Measurements from ENCODE around the gene RPE65.
"Not testable (repeated sequence)": the region's sequence is repeated elsewhere in the genome, so short reads cannot be mapped to it uniquely, and the experiment has no call there.

Gene RPE65

DNA sequence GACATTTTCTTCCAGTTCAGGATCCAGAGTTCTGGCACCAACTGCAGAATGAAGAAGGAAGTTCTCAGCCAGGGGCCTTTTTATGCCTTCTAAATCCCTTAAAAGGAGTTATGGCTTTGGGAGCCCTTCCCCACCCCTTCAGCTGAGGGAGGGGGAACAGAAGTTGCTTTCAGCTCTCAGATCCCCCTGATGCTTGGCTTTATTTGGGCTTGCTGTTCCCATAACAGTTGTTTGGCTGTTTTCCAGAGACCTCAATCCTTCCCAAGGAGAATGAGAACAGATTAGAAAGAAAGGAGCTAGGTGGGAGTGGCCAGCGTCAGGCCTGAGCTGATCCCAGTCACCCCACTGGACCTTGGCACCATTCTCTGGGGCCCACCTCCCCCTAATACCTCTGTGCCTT lies at the start of gene RPE65:
TSS of gene RPE65 (minus strand) at position 54 of the 400 bp plus-strand sequence. CDS start at position 5, 49 bp downstream.
- no peak for DNase-seq

DNA sequence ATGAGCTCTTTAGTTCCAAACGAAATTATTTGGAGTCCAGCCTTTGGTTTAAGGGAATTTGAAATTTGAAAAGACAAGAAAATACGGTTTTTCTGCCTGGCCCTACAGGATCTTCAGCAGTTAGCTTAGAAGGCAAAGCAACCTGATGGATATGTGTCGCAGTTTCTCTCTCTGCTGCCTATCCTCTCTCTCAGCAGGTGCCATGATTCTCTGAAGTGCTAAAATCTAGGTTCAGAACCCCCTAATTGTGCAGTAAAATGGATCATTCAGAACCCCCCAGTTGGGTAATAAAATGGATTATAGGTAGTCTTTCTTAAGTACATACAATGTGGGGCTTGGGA lies 47.6 kb upstream of the RPE65 start:
- no peak for DNase-seq

DNA sequence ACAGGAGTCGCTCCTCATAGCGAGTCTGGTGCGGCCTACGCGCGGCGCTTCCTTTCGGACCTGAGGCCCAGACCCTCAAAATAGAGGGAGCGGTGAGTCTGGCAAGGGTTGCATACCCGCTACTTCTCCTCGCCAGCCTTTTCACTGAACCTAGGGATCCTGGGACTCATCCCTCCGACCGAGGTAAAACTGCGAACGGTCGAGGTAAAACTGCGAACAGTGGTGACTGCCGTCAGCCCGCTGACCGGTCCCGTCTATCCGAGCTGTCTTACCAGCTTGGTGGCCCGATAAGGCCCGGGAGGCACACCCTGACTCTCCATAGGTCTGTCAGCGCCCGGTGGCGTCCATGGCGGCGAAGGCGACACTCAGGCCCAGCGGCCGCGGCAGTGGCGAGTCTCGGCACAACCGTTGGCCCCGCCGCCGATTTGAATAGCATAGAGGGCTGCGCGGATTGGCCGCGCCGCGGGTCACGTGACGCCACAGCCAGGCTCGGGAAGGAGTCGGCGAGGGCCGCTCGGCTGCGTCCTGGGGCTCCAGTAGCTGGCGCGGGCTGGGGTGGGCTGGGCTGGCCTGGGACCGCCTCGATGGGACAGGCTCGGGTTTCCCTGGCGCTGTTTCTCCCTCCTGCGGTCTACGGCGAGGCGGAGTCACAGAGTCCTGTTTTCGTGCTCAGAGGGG lies 47.1 kb upstream of the RPE65 start, which contains the start of gene DEPDC1:
TSS of gene DEPDC1 (minus strand) at position 403 of the 678 bp plus-strand sequence. CDS start at position 320, 83 bp downstream.
- DNase-seq = peak; percentile 82

DNA sequence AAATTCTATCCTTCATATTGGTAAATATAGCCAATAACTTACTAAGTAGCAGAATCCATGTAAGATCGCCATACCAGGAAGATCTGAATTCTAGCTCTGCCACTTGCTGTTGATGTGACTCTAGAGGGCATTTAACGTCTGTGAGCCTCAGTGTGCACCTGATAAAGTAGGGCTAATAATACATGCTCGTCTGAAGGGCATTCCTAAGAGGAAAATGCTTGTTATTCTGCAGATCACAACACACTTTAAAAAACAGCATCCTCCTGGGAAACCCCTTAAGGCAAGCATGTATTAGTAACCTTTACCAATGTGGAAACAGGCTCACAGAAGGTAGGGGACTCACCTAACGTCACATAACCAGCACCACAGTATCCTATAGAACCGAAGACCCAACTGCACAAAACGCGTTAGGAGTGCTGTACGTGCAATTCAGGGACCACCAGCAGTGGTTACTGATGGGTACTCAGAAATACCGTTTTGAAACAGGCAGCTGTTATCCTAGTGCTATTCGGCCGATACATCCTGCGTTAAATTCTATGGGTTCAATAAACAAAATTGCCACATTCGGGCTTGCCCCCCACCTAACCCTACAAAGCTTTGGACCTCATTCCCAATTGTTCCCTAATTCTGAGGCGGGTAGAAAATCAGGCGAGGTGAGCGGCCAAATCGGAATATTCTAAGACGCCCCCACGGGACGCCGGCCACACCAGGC lies 46.4 kb upstream of the RPE65 start:
- DNase-seq = peak; percentile 8

DNA sequence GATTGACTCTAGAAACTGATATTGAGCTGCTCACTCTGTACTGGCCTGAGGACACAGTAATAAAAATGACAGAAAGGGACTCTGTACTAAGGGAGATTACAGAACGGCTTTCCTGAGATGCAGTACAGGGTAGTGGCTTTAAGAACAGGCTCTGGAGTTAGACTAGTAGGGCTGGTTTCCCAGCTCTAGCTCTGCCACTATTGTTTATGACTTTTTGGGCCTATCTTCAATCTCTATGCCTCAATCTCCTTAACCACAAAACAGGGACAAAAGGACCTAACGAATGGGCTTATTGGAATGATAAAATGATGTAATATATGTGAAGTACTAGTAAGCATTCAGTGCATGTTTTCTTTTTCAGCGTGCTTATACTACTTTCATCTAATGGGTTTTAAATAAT lies 45.8 kb upstream of the RPE65 start:
- no peak for DNase-seq

DNA sequence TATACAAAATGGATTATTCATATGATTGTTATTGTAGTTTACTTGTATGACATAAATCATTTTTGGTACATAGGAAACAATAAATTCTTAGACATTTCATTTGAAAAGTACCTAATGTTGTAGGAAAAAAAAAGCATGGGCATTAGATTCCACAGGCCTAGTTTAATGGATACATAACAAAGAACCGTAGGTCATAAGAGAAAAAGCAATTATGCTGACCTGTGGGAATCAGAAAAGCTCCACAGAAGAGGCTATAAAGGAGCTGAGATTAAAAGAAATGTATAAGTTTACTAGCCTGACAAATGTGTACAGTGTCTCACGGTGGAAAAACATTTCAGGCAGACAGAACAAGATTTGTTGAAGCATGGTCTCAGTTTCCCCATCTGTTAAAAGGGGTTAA lies 43.4 kb upstream of the RPE65 start:
- no peak for DNase-seq

DNA sequence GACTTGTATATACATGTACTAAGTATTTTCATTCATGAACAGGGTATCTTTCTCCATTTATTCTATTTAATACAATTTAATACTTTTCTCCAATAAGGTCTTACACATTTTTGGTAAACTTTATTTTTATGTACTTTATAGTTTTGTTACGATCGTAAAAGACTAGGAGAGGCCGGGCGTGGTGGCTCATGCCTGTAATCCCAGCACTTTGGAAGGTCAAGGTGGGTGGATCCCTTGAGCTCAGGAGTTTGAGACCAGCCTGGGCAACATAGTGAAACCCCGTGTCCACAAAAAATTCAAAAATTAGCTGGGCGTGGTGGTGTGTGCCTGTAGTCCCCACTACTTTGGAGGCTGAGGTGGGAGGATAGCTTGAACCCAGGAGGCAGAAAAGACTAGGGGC lies 42.5 kb upstream of the RPE65 start:
- not testable (repeated sequence) for DNase-seq

DNA sequence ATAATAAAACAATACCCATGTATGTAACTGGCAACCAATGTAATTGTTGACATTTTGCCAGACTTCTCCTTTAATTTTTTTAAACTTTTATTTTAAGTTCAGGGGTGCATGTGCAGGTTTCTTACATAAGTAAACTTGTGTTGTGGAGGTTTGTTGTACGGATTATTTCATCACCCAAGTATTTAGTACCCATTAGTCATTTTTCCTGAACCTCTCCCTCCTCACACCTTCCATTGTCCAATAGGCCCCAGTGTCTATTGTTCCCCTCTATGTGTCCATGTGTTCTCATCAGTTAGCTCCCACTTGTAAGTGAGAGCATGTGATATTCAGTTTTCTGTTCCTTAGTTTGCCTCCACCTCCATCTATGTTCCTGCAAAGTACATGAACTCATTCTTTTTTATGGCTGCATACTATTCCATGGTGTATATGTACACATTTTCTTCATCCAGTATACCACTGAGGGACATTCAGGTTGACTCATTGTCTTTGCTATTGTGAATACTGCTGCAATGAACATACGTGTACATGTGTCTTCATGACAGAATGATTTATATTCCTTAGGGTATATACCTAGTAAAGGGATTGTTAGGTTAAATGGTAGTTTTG lies 40.4 kb upstream of the RPE65 start:
- no peak for DNase-seq

DNA sequence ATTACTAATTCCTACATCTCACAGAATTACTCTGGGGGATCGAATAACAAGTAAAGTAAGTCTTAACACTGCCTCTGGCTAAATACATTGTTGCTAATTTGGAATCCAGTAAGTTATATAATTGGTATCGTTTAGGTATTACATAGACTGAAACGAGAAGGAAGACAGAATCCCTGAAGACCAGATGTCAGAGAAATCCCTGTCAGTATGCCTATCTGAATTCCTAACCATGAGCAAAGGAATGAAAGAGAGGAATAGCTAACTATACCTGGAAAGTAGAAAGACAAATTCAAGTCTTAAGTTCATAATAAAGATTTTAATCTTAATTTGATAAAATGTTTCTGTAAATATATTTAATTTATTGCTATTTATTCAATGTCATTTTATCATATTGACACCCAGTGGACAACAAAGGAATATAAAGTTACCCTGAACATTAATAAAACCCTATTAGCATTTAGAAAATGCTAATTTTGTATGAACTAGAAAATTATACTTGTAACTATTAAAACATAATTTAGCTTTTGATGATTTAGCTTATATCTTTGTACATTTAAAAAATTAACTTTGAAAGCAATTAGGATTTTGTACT lies 35.8 kb upstream of the RPE65 start:
- DNase-seq = no peak

DNA sequence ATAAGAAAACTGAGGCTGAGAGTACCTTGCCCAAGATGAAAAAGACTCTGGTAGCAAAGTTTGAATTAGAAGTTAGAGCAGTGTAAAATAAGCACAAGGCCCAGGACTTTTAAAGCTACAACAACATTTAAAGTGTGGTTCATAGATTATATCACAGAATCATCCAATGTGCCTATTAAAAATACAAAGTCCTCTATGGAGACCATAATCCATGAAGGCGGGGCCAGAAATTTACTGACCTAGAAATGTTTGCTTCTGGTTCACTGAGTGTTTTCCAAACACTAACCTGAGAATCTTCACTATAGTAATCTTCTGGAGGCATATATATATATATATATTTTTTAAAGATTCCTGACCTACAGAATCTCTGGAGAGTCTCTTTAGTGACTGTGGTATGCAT lies 34.9 kb upstream of the RPE65 start:
- DNase-seq = no peak

DNA sequence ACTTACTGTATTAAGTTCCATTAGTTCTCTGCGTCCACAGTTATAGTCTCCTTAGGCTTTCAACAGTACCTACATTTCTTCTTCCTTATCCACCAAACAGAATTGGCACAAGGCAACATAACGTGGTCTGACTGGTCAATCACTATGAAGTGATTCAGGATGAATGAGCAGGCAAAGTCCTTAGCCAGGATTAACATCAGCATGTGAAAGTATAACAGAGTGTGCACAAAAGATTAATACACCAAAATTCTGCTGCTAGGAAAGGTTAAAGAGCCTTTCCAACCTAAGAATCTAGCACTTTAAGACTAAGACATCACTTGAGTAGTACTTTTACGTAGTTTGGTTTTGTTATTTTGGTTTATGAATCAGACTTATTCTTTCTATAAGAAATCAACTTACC lies 31.3 kb upstream of the RPE65 start:
- no peak for DNase-seq

DNA sequence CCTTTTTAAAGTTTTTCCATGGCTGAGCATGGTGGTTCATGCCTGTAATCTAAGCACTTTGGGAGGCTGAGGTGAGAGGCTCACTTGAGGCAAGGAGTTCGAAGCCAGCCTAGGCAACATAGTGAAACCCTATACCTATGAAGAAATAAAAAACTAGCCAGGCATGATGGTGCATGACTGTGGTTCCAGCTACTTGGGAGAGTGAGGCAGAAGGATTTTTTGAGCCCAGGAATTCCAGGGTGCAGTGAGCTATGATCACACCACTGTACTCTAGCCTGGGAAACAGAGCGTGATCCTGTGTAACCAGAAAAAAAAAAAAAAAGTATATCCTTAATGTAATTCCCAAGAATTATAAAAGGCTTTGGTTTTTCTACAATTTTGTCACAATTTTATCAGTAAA lies 29.7 kb upstream of the RPE65 start:
- DNase-seq = no peak

DNA sequence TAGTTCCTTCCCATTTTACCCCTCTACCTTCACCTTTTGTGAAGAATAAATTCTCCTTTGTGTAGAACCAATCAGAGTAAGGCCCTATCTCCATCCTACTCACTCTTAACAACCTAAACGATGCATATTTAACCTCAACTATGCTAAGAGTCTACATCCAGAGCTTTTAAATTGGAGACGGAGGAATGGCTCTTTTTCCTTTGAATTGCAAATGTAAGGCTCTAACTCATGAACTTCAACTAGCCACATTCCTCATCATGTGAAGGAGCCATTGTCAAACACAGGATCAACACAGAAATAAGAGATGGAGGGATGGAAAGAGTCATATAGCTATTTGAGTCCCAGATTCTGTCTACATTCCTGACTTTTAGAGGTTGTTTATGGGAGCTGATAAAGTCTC lies 28.9 kb upstream of the RPE65 start:
- DNase-seq = no peak

DNA sequence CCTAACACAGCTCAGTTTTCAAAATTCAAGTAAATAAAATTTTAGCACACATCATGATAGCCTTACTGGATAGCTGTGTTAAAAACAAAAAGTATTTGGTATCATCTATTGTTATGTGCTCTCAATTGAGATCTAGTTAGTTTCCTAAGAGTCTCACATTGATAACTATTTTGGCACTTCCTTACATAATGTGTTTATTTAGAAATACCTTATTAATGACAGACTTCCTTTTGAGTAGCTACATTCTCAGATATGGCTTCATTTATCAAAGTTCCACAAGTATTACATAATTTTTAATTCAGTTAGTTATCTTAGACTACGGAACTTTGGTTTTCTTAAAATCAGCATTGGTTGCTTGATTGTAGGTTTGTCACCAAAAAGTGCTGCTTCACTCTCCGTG lies 26.9 kb upstream of the RPE65 start:
- DNase-seq = not testable (repeated sequence)

DNA sequence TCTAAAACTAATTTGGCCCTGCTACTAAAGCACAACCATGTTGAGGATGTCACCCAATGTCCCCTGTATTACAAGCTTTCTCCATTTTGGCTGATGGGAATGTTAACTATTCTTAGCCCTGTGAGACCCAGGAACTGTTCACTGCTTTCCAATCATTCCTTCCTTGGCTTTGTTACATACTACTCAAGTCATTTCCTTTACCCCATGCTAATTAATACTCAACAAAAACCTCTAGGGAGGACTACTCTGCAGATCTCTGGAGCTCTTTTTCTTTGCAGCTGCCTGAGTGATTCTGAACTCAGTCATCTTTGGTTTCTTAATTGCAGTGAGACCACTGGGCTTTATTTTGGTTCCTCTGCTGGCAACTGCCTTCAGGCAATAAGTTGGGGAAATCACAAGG lies 23.3 kb upstream of the RPE65 start:
- DNase-seq = no peak

DNA sequence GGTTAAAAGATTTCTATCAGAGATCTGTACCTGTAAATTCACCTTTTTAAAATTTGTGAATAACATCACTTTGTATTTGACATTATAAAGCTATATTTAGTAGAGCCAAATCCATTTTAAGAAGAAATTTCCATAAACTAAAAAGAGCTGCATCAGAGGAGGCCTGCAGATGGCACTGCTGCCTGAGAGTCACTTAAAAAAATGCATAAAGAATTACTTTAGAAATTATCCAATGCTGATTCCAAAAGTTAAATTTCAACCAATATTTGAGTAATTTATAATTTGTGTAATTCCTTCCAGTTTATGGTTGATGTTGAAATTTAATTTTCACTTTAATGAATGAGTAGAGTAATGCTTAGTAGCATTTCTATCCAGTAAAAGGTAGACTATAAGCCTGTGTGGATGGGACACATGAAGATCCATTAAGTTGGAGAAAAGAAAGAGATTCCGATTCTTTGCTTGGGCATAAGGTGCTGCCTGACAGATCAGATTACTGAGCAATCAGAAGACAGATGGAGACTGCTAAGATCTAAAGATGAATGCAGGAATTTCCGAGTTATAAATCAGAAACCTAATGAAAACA lies 20.7 kb upstream of the RPE65 start:
- DNase-seq = no peak

DNA sequence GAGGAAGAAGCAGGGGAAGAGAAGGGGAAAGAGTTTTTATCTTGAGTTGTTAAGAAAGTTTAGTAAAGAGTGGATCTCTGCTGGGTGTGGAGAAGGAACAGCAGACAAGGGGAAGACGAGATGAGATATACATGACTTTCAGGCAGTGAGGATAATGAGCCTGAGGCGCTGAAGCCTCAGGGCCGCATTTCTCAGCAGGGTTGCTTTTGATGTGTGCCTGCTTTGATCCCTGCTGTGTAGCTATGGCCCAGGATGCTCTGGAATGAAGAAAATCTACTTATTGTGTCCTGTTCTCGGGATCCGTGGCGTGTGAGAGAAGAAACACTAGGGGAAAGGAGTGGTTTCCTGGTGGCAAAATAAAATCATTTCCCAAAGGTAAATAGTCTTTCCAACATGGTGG lies 15.1 kb upstream of the RPE65 start:
- no peak for DNase-seq

DNA sequence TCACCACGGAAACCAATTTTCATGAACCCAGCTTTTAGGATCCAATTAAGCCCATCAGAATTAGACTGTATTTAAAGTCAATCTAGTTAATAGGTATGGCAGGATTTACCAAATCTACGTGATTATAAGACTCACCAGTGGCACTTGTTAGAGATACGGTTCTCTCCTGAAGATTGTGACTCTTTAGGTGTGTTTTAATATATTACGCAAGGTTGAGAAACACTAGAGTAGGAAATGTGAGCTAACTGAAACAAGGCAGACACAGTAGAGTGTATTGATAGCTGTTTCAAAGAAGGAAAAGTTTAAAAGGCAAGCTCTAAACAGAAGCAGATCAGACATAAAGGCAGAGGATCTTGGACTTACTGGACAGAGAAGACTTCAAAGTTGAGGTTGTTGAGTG lies 11.2 kb upstream of the RPE65 start:
- no peak for DNase-seq

DNA sequence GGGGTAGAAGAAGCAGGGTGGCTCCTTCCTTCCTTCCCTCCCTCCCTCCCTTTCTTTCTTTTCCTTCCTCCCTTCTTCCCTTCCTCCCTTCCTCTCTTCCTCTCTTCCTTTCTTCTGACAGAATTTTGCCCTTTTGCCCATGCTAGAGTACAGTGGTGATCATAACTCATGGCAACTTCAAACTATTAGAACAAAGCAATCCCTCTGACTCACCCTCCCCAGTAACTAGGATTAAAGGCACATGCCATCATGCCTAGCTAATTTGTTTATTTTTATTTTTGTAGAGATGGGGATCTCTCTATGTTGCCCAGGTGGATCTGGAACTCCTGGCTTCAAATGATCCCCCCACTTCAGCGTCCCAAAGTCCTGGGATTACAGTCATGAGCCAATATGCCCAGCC lies 10.0 kb upstream of the RPE65 start:
- DNase-seq = no peak

DNA sequence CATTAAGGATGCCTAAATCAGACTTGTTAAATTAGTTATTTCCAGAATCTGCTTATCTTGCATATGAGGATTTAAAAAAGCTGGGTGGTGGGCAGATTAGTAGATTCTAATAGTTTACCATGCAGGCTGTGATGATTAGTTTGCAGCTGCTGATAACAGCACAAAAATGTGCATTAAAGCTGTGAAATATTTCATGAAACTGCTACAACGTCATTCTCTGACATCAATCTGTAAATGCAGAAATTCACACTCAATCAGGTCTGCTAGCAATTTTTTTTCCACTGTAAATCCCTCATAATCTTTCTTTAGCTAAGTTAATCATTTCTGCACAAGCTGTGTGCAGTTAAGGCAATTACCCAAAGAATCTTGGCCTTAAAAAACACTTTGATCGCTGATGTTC lies 9.3 kb upstream of the RPE65 start:
- DNase-seq = no peak

DNA sequence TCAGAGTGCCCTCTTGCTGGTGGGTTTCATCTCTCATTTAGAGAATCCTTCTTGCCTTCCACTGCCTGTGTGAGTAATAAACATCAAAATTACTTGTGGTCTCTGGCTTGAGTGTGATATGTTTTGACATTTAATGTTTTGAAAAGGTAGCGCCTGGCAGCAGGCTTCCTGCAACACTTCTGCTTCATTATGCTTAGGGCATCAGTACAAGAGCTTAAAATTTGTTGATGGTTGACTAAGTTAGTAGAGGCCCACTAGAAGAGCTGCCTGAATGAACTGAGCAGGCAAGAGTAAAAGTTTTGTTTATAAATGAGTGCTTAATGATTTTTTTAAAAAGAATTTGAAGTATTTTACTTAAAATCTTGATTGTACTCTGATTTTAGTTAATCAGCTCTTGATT lies 6.4 kb upstream of the RPE65 start:
- no peak for DNase-seq

DNA sequence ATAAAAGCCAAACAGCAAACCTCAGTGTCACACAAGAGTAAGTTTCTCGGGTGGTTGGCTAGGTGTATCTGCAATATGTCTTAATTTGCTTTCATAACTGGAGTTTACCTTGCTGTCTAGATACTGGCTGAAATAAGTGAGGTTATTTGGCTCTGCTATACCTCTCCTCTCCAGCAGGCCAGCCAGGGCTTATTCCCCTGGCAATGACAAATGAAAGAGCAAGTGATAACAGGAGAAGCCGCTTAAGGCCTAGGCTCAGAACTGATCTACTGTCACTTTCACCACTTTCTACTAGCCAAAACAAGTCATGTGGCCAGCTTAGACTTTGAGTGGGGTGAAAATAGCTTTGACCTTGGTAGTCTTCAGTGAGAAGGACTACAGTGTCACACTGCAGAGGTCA lies 4.8 kb upstream of the RPE65 start:
- no peak for DNase-seq

DNA sequence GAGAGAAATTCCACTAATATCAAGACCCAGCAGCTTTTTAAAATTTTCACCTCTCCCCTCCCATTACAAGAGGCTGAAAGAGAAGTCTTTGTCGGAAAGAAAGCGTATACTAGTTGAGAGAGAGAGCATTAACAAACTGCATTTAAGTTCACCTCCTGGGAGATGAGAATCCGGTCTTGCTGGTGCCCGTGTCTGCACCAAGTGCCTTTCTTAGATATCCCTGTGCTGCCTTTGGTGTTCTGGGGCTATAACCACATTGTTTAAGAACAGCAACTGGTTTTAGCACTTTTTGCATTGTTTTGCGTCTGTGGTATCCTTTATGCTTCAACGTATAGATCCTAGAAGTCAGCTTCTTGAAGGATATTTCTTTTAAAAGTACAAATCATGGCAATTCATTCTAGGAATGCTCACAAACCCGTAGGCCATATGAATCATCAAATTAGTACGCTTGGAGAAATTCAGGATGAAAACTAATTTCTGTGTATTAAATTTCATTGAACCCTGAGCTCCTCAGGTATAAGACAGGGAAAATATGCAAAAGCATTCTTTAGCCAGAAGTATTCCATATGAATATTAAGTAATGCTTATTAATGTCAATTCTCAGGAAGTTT lies 3.4 kb upstream of the RPE65 start:
- no peak for DNase-seq
